Hepatocyte (in vitro differentiated cells): Measurements from ENCODE around the gene GPR37L1.

Source experiments
- EZH2 ChIP-seq: fragments of 200-600 bp; sonication (generic); IDR thresholded peaks from 2 replicates; pipeline ENCODE4 v1.6.1; 2016; ENCODE audit warnings: antibody characterized with exemption, mild to moderate bottlenecking, borderline replicate concordance
- TF ChIP-seq, protein P1 (sequence below): fragments of 200-600 bp; sonication (generic); IDR thresholded peaks from 2 replicates; pipeline ENCODE4 v1.5.1; 2016; ENCODE audit warnings: antibody characterized with exemption, mild to moderate bottlenecking; ENCODE audit not compliant: poor library complexity

- TF ChIP-seq, protein P1, sequence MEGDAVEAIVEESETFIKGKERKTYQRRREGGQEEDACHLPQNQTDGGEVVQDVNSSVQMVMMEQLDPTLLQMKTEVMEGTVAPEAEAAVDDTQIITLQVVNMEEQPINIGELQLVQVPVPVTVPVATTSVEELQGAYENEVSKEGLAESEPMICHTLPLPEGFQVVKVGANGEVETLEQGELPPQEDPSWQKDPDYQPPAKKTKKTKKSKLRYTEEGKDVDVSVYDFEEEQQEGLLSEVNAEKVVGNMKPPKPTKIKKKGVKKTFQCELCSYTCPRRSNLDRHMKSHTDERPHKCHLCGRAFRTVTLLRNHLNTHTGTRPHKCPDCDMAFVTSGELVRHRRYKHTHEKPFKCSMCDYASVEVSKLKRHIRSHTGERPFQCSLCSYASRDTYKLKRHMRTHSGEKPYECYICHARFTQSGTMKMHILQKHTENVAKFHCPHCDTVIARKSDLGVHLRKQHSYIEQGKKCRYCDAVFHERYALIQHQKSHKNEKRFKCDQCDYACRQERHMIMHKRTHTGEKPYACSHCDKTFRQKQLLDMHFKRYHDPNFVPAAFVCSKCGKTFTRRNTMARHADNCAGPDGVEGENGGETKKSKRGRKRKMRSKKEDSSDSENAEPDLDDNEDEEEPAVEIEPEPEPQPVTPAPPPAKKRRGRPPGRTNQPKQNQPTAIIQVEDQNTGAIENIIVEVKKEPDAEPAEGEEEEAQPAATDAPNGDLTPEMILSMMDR, result no peak
- TF ChIP-seq EZH2, result no peak
Observed at GRCh38 chr1:202145068-202145743, 22.5 kb downstream of the GPR37L1 start.
